Ovary (tissue), 9 donors: ENCODE results near the gene TWNK. TPM values are rescaled to one million over a fixed set of nuclear protein-coding genes. Genes with fewer than 3 reads are reported as not detected.
"Not testable (repeated sequence)": the region's sequence is repeated elsewhere in the genome, so short reads cannot be mapped to it uniquely, and the experiment has no call there.

ENCODE experiments used
- DNase-seq, 5 donors: peaks; one replicate each; pipeline ENCODE4 v3.0.0-alpha.2; 2019 to 2020
- H3K27ac ChIP-seq, 2 donors: fragments of 200-600 bp; one replicate each; pipeline versions ENCODE4 v1.5.1 to v1.8.0; 2019 to 2022
- H3K27me3 ChIP-seq: fragments of 200-600 bp; one replicate; pipeline ENCODE4 v1.8.0; 2022
- H3K36me3 ChIP-seq: fragments of 200-600 bp; sonication (generic); one replicate; pipeline ENCODE4 v1.5.1; 2019
- H3K4me1 ChIP-seq: one replicate; pipeline ENCODE4 v1.8.1; 2013; ENCODE audit warnings: mild to moderate bottlenecking, moderate library complexity; ENCODE audit not compliant: insufficient read depth
- H3K4me3 ChIP-seq: fragments of 200-600 bp; sonication (generic); one replicate; pipeline ENCODE4 v1.5.1; 2017
- H3K9me3 ChIP-seq, 2 donors: fragments of 200-600 bp in 1 of 2; sonication (generic) in 1 of 2; one replicate each; pipeline versions ENCODE4 v1.5.1 to v1.8.1; 2013 to 2019; ENCODE audit warnings: mild to moderate bottlenecking in 1 of 2, moderate library complexity in 1 of 2
- EP300 ChIP-seq: sonication (generic); formaldehyde crosslinking; IDR thresholded peaks from one replicate; pipeline ENCODE4 v1.6.1; 2017; ENCODE audit warnings: antibody characterized with exemption
- POLR2A ChIP-seq: fragments of 450-650 bp; IDR thresholded peaks from one replicate; pipeline ENCODE4 v1.6.1; 2017; ENCODE audit warnings: antibody characterized with exemption, mild to moderate bottlenecking, moderate library complexity
- WGBS, 3 donors: extraction: QIAGEN DNeasy Blood & Tissue Kit in 1 of 3; methylation state at CpG; one replicate each; pipeline versions ENCODE4 v1.1.5 to v1.1.7; 2013 to 2017; 5-methylcytosine and 5-hydroxymethylcytosine counted together
- intact Hi-C, 4 donors: fragments of 100-400 bp; cut with DNase I; formaldehyde crosslinking; loops; one replicate each; pipeline versions ENCODE4 v1.11.0 to v1.15.1; 2022 to 2023
- polyA plus RNA-seq, 2 donors: library from polyadenylated mRNA; stranded (reverse); fragments of 200-250 nt in 1 of 2; fragments of 350-450 nt in 1 of 2; fragmentation: Illumina TruSeq in 1 of 2; extraction: RNeasy Lipid Tissue Mini Kit (QIAGEN cat#74804) in 1 of 2; gene quantifications; one replicate each; pipeline ENCODE4 v1.2.3, GENCODE V29; 2013 to 2014
- total RNA-seq, 7 donors: library from RNA; depleted of rRNA in 2 of 7; stranded (reverse); fragments of >200 nt in 2 of 7; fragmentation: NEBNext Ultra II Directional in 3 of 7; extraction: Animal tissue kit (Norgen Biotek cat#: 25700) in 3 of 7; gene quantifications; one replicate each; pipeline versions ENCODE4 v1.1.0 to v1.2.4, GENCODE V29; 2016 to 2023
- TF ChIP-seq, protein P1 (sequence below), 3 donors: fragments of 450-650 bp in 2 of 3; fragments of 200-600 bp in 1 of 3; IDR thresholded peaks; one replicate each; pipeline versions ENCODE4 v1.5.1 to v1.8.0; 2016 to 2022; ENCODE audit warnings: antibody characterized with exemption in 3 of 3, mild to moderate bottlenecking in 1 of 3
- donor health status: DM: no; HTN: no; CAD: no; lungs with moderate emphysema.
- donor health status: DM: no; HTN: no; CAD: no.
- donor health status: Bipolar disorder and iron deficiency.
- donor health status: DM: yes; HTN: yes; CAD: no.
- donor health status: DM: no; HTN: no; CAD: no.
- donor health status: DM: yes; HTN: yes; CAD: no.

Gene TWNK
- total and polyA plus RNA-seq, 9 donors: 2.4 to 13.9 (median 10.7) TPM

DNA sequence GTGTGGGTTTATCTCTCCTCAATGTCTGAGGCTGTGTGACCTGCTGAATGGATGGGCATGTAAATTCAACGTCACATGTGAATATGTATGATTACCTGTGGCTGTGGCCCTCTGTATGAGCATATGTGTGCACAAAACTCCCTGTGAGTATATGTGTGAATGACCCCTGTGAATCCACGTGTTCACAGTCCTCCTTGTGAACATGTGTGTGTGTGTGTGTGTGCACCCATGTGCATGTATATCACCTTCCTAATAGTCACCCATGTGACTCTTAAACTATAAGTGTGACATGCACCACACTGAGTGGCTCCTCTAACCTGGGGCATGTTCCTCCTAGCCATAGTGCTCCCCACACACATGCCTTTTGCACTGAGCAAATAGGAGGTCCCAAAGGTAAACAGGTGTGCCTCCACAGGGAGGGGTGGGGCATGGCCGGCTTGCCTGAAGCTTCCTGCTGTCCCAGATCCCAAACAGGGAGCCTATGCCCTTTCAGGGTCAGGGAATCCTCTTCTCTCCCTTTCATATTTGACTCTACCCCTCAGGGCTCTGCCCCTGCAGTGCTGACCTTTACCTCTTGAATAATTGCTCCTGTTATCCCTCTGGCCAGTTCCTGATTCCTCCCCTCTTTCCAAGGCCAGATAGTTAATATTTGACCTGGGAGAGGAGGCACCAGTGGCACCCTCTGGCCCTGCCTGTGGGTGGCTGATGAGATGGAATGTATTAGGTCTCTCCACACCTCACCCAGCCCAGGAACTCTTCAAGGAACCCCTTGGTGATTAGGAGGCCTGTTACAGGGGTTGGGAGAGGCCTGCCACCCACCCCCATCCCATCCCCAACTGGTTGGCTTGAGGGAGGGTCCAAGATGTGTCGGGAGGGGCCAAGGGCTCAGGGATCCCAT lies 16.2 kb upstream of the TWNK start:
- 60 to 64% (median 63%) methylated on average over 4 of the region's 4 CpGs for WGBS, 3 donors
- Histone ChIP-seq H3K27me3 (no peaks in the 10 kb centered on the region), H3K4me3 (no peak overlapping the region), H3K4me1 (peaks cover 8% of the 10 kb centered on the region), H3K9me3 (no peaks in the 10 kb centered on the region), H3K27ac (no peak overlapping the region), H3K36me3 (no peaks in the 10 kb centered on the region)
- no peak for DNase-seq
- intact Hi-C loops: no loop called here
- TF ChIP-seq, protein P1, sequence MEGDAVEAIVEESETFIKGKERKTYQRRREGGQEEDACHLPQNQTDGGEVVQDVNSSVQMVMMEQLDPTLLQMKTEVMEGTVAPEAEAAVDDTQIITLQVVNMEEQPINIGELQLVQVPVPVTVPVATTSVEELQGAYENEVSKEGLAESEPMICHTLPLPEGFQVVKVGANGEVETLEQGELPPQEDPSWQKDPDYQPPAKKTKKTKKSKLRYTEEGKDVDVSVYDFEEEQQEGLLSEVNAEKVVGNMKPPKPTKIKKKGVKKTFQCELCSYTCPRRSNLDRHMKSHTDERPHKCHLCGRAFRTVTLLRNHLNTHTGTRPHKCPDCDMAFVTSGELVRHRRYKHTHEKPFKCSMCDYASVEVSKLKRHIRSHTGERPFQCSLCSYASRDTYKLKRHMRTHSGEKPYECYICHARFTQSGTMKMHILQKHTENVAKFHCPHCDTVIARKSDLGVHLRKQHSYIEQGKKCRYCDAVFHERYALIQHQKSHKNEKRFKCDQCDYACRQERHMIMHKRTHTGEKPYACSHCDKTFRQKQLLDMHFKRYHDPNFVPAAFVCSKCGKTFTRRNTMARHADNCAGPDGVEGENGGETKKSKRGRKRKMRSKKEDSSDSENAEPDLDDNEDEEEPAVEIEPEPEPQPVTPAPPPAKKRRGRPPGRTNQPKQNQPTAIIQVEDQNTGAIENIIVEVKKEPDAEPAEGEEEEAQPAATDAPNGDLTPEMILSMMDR (IDR thresholded peaks at IDR 0.05): no peak

DNA sequence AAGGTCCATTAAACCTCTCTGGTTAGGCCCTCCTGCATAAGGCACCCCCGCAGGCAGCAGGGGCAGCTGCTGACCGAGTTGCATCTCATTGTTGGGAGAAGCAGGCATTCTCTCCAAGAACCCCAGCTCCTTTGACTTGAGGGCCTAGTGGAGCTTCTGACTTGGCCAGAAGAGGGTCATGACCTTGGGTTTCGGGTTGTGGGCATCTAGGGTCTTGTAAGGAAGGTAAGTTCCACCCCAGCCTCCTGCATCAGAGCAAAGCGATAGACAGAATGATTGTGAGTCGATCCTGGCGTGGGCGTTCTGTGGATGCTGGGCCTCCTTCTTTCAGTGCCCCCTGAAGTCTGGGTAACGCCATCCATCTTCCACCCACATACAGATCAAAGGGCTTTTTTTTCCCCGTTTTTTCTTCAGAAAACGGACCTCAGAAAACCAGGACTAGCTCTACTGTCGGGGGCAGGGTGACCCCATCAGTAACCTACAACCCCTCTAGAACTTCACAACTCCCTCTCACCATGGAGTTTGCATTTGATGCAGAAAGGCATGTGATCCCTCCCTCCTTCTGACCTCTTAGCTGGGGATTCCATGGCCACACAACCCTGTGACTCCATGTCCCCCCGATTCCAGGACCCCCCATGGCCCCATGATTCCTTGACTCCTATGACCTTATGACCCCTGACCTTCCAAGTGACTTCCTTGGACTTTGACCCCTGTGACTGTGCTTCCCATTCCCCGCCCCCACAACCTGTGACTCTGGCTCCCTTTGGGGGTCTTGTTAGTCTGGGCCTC lies 15.0 kb upstream of the TWNK start:
- Histone ChIP-seq H3K4me1 (peaks cover 8% of the 10 kb centered on the region), H3K4me3 (no peak overlapping the region), H3K9me3 (no peaks in the 10 kb centered on the region), H3K27me3 (no peaks in the 10 kb centered on the region), H3K27ac (no peak overlapping the region), H3K36me3 (no peaks in the 10 kb centered on the region)
- intact Hi-C loops: no loop called here
- WGBS, 3 donors: 72 to 76% (median 73%) methylated on average over 13 of the region's 13 CpGs
- DNase-seq: no peak
- TF ChIP-seq, protein P1 (IDR thresholded peaks at IDR 0.05): no peak
- TF ChIP-seq EP300: no peak
- no peak for TF ChIP-seq POLR2A

DNA sequence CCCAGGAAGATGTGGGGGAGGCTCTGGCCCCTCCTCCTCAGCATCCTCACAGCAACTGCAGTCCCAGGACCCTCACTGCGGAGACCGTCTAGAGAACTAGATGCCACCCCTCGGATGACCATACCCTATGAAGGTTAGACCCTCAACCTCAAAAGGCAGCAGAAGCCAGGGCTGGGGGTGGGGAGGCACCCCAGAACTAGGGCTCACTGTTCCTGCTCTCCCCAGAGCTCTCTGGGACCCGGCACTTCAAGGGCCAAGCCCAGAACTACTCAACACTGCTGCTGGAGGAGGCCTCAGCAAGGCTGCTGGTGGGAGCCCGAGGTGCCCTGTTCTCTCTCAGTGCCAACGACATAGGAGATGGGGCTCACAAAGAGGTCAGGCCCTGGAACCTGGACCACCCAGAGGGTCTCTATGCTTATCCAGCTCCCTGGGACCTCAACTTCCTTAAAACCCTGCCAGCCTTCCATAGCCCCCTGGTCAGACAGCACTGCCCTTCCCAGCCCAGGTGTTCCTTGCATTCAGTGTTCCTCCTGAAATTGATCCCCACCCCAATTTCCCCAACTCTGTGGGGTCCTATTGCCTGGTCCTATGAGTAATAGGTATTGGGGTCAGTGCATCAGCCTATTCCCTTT lies 14.3 kb upstream of the TWNK start:
- Histone ChIP-seq H3K9me3 (no peaks in the 10 kb centered on the region), H3K4me1 (peaks cover 8% of the 10 kb centered on the region), H3K27ac (no peak overlapping the region), H3K4me3 (no peak overlapping the region), H3K27me3 (no peaks in the 10 kb centered on the region), H3K36me3 (no peaks in the 10 kb centered on the region)
- no peak for TF ChIP-seq POLR2A
- no peak for TF ChIP-seq EP300
- TF ChIP-seq, protein P1 (IDR thresholded peaks at IDR 0.05): no peak
- intact Hi-C loops: no loop called here
- 86 to 98% (median 87%) methylated on average over 6 of the region's 6 CpGs for WGBS, 3 donors
- DNase-seq: no peak

DNA sequence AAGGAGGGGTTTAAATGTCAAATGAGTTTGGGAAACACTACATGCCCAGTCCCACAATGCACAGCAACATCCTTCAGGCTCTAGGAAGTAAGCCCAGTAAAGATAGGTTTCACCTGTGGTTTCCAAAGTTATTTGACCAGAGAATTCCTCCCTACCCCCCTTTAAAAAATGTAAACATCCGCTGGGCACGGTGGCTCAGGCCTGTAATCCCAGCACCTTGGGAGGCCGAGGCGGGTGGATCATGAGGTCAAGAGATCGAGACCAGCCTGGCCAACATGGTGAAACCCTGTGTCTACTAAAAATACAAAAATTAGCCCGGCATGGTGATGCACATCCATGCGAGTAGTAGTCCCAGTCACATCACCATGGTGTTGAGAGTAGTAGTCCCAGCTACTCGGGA lies 11.9 kb upstream of the TWNK start:
- peak in 1 of 5 donors; percentile 7 for DNase-seq
- H3K9me3 ChIP-seq, intact Hi-C loops: not testable (repeated sequence)

More for the DNA sequence above, 11.9 kb upstream of the TWNK start:
- not testable (repeated sequence) for H3K27ac ChIP-seq, H3K4me1 ChIP-seq, H3K36me3 ChIP-seq, H3K27me3 ChIP-seq, H3K4me3 ChIP-seq
- 71 to 76% (median 73%) methylated on average over 8 of the region's 8 CpGs for WGBS, 3 donors
